K562 (cell line): ENCODE results near the gene DUS1L. TPM values are rescaled to one million over a fixed set of nuclear protein-coding genes. Genes with fewer than 3 reads are reported as not detected.

Experiments used
- ATAC-seq: fragments of 200-7000 bp; cut with Tn5 transposase; 3 replicates; pipeline ENCODE4 v1.9.1; 2020; ENCODE audit warnings: moderate library complexity
- BruUV-seq: library from RNA; stranded (reverse); fragments of 400-500 nt; replicated peaks from 2 replicates; lab custom pipeline; 2021; lab: Mats Ljungman, UMichigan
- CTCF ChIA-PET: fragments of 300-600 bp; formaldehyde crosslinking; extraction: SDS; loops from one replicate; lab custom pipeline; 2021; ENCODE audit warnings: low intra/inter-chr PET ratio; lab: Yijun Ruan, JAX
- POLR2A ChIA-PET: fragments of 300-600, 350-650 bp; sonication (Branson Sonifier 250); formaldehyde crosslinking; extraction: SDS; loops from one replicate; lab custom pipeline; 2021; ENCODE audit warnings: antibody characterized with exemption, inconsistent platforms; lab: Yijun Ruan, JAX
- DNase-seq, 4 experiments: peaks; one replicate each; pipeline versions ENCODE4 v3.0.0 to v3.0.0-alpha.2; 2011 to 2018; ENCODE audit warnings: low spot score in 3 of 4, mixed read lengths in 3 of 4; ENCODE audit errors: extremely low read depth in 1 of 4
- FAIRE-seq: peaks from 2 replicates; lab custom pipeline; 2011; peaks lifted over from hg19 to GRCh38; lab: Jason Lieb, UNC
- H2AFZ ChIP-seq: 2 replicates; pipeline ENCODE4 v1.6.0; 2011; ENCODE audit warnings: low read depth, low read length, control low read depth, inconsistent platforms
- H3K27ac ChIP-seq: fragments of 200-600 bp; 3 replicates; pipeline ENCODE4 v1.8.0; 2011; ENCODE audit warnings: low read depth, mild to moderate bottlenecking, control low read depth, inconsistent platforms, low read length, moderate library complexity, mixed read lengths; ENCODE audit errors: extremely low read depth
- H3K27me3 ChIP-seq, 2 experiments: fragments of 300-600 bp in 1 of 2; 2 replicates in 1 of 2; 3 replicates in 1 of 2; pipeline versions ENCODE4 v1.6.0 to v1.8.0; 2011; ENCODE audit warnings: inconsistent platforms in 2 of 2, low read length in 2 of 2, mild to moderate bottlenecking in 1 of 2, mixed read lengths in 1 of 2, moderate library complexity in 1 of 2; ENCODE audit not compliant: control insufficient read depth in 2 of 2, insufficient read depth in 2 of 2
- H3K36me3 ChIP-seq: fragments of 300-600 bp; 3 replicates; pipeline ENCODE4 v1.8.0; 2011; ENCODE audit warnings: mild to moderate bottlenecking, low read length, inconsistent platforms; ENCODE audit not compliant: control insufficient read depth, insufficient read depth
- H3K4me1 ChIP-seq, 2 experiments: fragments of 200-600 bp in 1 of 2; replicated peaks in 1 of 2; 2 replicates in 1 of 2; 3 replicates in 1 of 2; pipeline versions ENCODE4 v1.5.1 to v1.8.0; 2011; ENCODE audit warnings: inconsistent platforms in 2 of 2, low read length in 2 of 2, mild to moderate bottlenecking in 1 of 2, mixed read lengths in 1 of 2, moderate library complexity in 1 of 2; ENCODE audit not compliant: control insufficient read depth in 2 of 2, insufficient read depth in 2 of 2
- H3K4me2 ChIP-seq: 2 replicates; pipeline ENCODE4 v1.6.1; 2011; ENCODE audit warnings: low read length, control low read depth, inconsistent platforms, mixed read lengths; ENCODE audit not compliant: insufficient read depth
- H3K4me3 ChIP-seq: fragments of 200-600 bp; sonication (generic), shearing (Covaris generic); 2 replicates; pipeline ENCODE4 v1.5.1; 2016; ENCODE audit warnings: control low read depth, inconsistent platforms
- H3K79me2 ChIP-seq: fragments of 200-600 bp; 3 replicates; pipeline ENCODE4 v1.8.0; 2011; ENCODE audit warnings: low read length, inconsistent platforms; ENCODE audit not compliant: control insufficient read depth, insufficient read depth
- H3K9ac ChIP-seq, 2 experiments: 2 replicates each; pipeline versions ENCODE4 v1.6.0 to v1.6.1; 2011; ENCODE audit warnings: low read depth in 2 of 2, low read length in 2 of 2, control low read depth in 1 of 2, inconsistent platforms in 1 of 2, mild to moderate bottlenecking in 1 of 2, mixed read lengths in 1 of 2; ENCODE audit not compliant: insufficient read depth in 1 of 2
- H3K9me1 ChIP-seq: one replicate; pipeline ENCODE4 v1.6.0; 2011; ENCODE audit warnings: inconsistent platforms, mild to moderate bottlenecking, low read length, moderate library complexity; ENCODE audit not compliant: control insufficient read depth, insufficient read depth
- H3K9me3 ChIP-seq: replicated peaks from 2 replicates; pipeline ENCODE4 v1.5.1; 2011; ENCODE audit warnings: low read depth, low read length, inconsistent platforms; ENCODE audit not compliant: control insufficient read depth, insufficient read depth
- H4K20me1 ChIP-seq: replicated peaks from 2 replicates; pipeline ENCODE4 v1.6.1; 2011; ENCODE audit warnings: low read length, inconsistent platforms, mixed read lengths; ENCODE audit not compliant: control insufficient read depth, insufficient read depth
- ARID1B ChIP-seq: fragments of 450-650 bp; IDR thresholded peaks from 2 replicates; pipeline ENCODE4 v1.6.1; 2016; ENCODE audit warnings: antibody characterized with exemption, mild to moderate bottlenecking, inconsistent platforms
- E2F6 ChIP-seq, 2 experiments: IDR thresholded peaks; 2 replicates each; pipeline ENCODE4 v1.6.1; 2011; ENCODE audit warnings: borderline replicate concordance in 1 of 2, control low read depth in 1 of 2, low read depth in 1 of 2, low read length in 1 of 2, mild to moderate bottlenecking in 1 of 2, mixed read lengths in 1 of 2, moderate library complexity in 1 of 2; ENCODE audit not compliant: insufficient read depth in 1 of 2, insufficient read length in 1 of 2, poor library complexity in 1 of 2, severe bottlenecking in 1 of 2; ENCODE audit errors: extremely low read depth in 1 of 2
- GATAD2B ChIP-seq: fragments of 450-650 bp; IDR thresholded peaks from 2 replicates; pipeline ENCODE4 v1.6.1; 2017; ENCODE audit warnings: mild to moderate bottlenecking, borderline replicate concordance
- KDM5B ChIP-seq: fragments of 200-600 bp; sonication (generic); IDR thresholded peaks from 2 replicates; pipeline ENCODE4 v1.6.1; 2012; ENCODE audit warnings: low read depth, mild to moderate bottlenecking, moderate library complexity, low read length, control low read depth, inconsistent platforms; ENCODE audit not compliant: insufficient replicate concordance
- OTX1 ChIP-seq: fragments of 450-650 bp; formaldehyde crosslinking; IDR thresholded peaks from 2 replicates; pipeline ENCODE4 v1.4.0; 2022; ENCODE audit warnings: mild to moderate bottlenecking
- POLR2G ChIP-seq: fragments of 200-400 bp; formaldehyde crosslinking; IDR thresholded peaks from 2 replicates; pipeline ENCODE4 v1.6.1; 2017; ENCODE audit warnings: low read depth, mild to moderate bottlenecking, antibody characterized with exemption, low read length, moderate library complexity
- SAP30 ChIP-seq: fragments of 200-600 bp; sonication (generic); IDR thresholded peaks from 2 replicates; pipeline ENCODE4 v1.6.1; 2012; ENCODE audit warnings: borderline replicate concordance, low read depth, mild to moderate bottlenecking, moderate library complexity, low read length, control low read depth, inconsistent platforms; ENCODE audit not compliant: insufficient read depth, poor library complexity, severe bottlenecking
- TGIF2 ChIP-seq: sonication (generic); formaldehyde crosslinking; IDR thresholded peaks from 2 replicates; pipeline ENCODE4 v1.8.1; 2022; ENCODE audit warnings: mild to moderate bottlenecking, missing genetic modification reagents, moderate library complexity
- TRIM28 ChIP-seq: fragments of 450-650 bp; IDR thresholded peaks from 2 replicates; pipeline ENCODE4 v1.6.1; 2017
- ZBED1 ChIP-seq: IDR thresholded peaks from 2 replicates; pipeline ENCODE4 v1.6.1; 2014
- ZBTB17 ChIP-seq: fragments of 450-650 bp; formaldehyde crosslinking; IDR thresholded peaks from 2 replicates; pipeline ENCODE4 v1.4.0; 2020; ENCODE audit warnings: mild to moderate bottlenecking
- ZNF740 ChIP-seq, 3 experiments: fragments of 200-800 bp in 1 of 3; sonication (Bioruptor generic) in 1 of 3; sonication (generic) in 1 of 3; formaldehyde crosslinking in 1 of 3; IDR thresholded peaks; 2 replicates each; pipeline versions ENCODE4 v1.6.1 to v1.8.0; 2016 to 2022; ENCODE audit warnings: mild to moderate bottlenecking in 2 of 3, missing compliant biosample characterization in 2 of 3, missing genetic modification characterization in 2 of 3, missing genetic modification reagents in 1 of 3
- WGBS: fragments of 100-300 bp; shearing (Covaris generic); methylation state at CpG from one replicate; pipeline ENCODE4 v1.1.6; 2016; ENCODE audit warnings: low coverage, mixed read lengths; ENCODE audit not compliant: insufficient coverage; ENCODE audit errors: missing lambda C conversion rate; 5-methylcytosine and 5-hydroxymethylcytosine counted together
- in situ Hi-C: fragments of 300-500 bp; cut with MboI; formaldehyde crosslinking; loops from 4 replicates; pipeline ENCODE4 v1.15.0; 2018; ENCODE audit warnings: inconsistent platforms, mixed read lengths
- intact Hi-C: fragments of 100-400 bp; cut with micrococcal nuclease; formaldehyde crosslinking; loops from 2 replicates; pipeline ENCODE4 v1.14.2; 2022
- polyA plus RNA-seq, 8 experiments: library from polyadenylated mRNA; depleted of rRNA in 4 of 8; stranded (reverse) in 5 of 8; unstranded in 3 of 8; fragments of >200 nt; fragmentation: Nextera tagmentation in 2 of 8; fragmentation: Illumina TruSeq in 1 of 8; extraction: Ambion mirVana in 2 of 8; extraction: Trizol in 1 of 8; gene quantifications; 2 replicates each; pipeline versions ENCODE4 v1.2.1 to v1.2.3, GENCODE V29; 2011 to 2014; ENCODE audit warnings: inconsistent platforms in 1 of 8, missing spikeins in 1 of 8
- total RNA-seq, 7 experiments: library from RNA; depleted of rRNA in 6 of 7; stranded (reverse); fragments of >200 nt in 6 of 7; fragmentation: Illumina TruSeq in 2 of 7; extraction: Trizol in 2 of 7; gene quantifications; 2 replicates each; pipeline versions ENCODE4 v1.2.1 to v1.2.3, GENCODE V29; 2011 to 2021; ENCODE audit warnings: low replicate concordance in 1 of 7

DUS1L gene
- total and polyA plus RNA-seq, 9 of the 15 experiments (the other 6 are each of a cell fraction or from before 2014, with no cell fraction given), result 7.8 to 210 (median 83.9) TPM

GRCh38 chr17:82101301-82101715, 35.7 kb upstream of the DUS1L start:
- CTCF ChIA-PET, result no interaction called here

GRCh38 chr17:82100502-82101298, 35.1 kb upstream of the DUS1L start:
- peak overlapping the region; percentile 16; the same call in 1 of the 2 replicates for H3K4me2 ChIP-seq
- BruUV-seq, result no TSS peak
- no peak overlapping the region for H2AFZ ChIP-seq
- WGBS, result 93% methylated on average over 28 of the region's 35 CpGs
- H4K20me1 ChIP-seq, result peaks cover 17% of the 10 kb centered on the region
- H3K9me3 ChIP-seq, result no peaks in the 10 kb centered on the region
- in situ Hi-C loops (no loop called here), intact Hi-C loops (no loop called here)
- POLR2A ChIA-PET, result interaction anchor here (0.5 to 1.2 kb wide), 3 partner anchors 11 to 223 kb away, joined by 3 read pairs; partner anchors contain the start of gene DCXR
- FAIRE-seq (no peak), ATAC-seq (no peak), DNase-seq (no peak)
- no peaks in the 10 kb centered on the region for H3K27me3 ChIP-seq
- peaks cover 41% of the 10 kb centered on the region for H3K79me2 ChIP-seq
- no peak overlapping the region for H3K27ac ChIP-seq
- peaks cover 21% of the 10 kb centered on the region; the same call in 2 of the 3 replicates for H3K36me3 ChIP-seq
- CTCF ChIA-PET, result no interaction called here
- no peaks in the 10 kb centered on the region for H3K9me1 ChIP-seq
- no peak overlapping the region for H3K4me3 ChIP-seq
- peaks cover 44 to 96% of the 10 kb centered on the region in 2 experiments for H3K4me1 ChIP-seq
- H3K9ac ChIP-seq, result peak overlapping the region in 1 of 2 experiments; percentile 77; a peak in 2 of 4 replicates
- TF ChIP-seq TGIF2 (no peak), ZNF740 (CRISPR knock-in tag; IDR thresholded peaks at IDR 0.05) (peak; percentile 19; the same call in 1 of the 2 replicates), ZNF740 (tag; IDR thresholded peaks at IDR 0.05) (no peak), KDM5B (peak; percentile 18), OTX1 (CRISPR knock-in tag) (no peak), TRIM28 (no peak), ARID1B (no peak), E2F6 (IDR thresholded peaks at IDR 0.05; ENCODE audit: borderline replicate concordance in 1 of 2, extremely low read depth in 1 of 2, insufficient read depth in 1 of 2, insufficient read length in 1 of 2, low read depth in 1 of 2, low read length in 1 of 2, poor library complexity in 1 of 2, severe bottlenecking in 1 of 2) (no peak), SAP30 (no peak)

More at GRCh38 chr17:82101301-82101715, 35.7 kb upstream of the DUS1L start:
- intact Hi-C loops, result no loop called here
- no peak overlapping the region for H2AFZ ChIP-seq
- no peaks in the 10 kb centered on the region for H3K27me3 ChIP-seq
- TF ChIP-seq ZBED1, result no peak
- TF ChIP-seq POLR2G, result peak; percentile 15; the same call in 1 of the 2 replicates
- no peak for TF ChIP-seq GATAD2B
- TF ChIP-seq KDM5B, result peak; percentile 7
- no peak for TF ChIP-seq ZBTB17 (CRISPR knock-in tag)
- TF ChIP-seq, all 486 proteins: peak for 2
- Histone ChIP-seq H3K9ac (peak overlapping the region in 1 of 2 experiments; percentile 77; a peak in 2 of 4 replicates), H3K4me3 (no peak overlapping the region), H3K9me1 (no peaks in the 10 kb centered on the region), H3K27ac (no peak overlapping the region), H3K9me3 (no peaks in the 10 kb centered on the region), H4K20me1 (peaks cover 11% of the 10 kb centered on the region), H3K79me2 (peaks cover 35% of the 10 kb centered on the region), H3K36me3 (peaks cover 15% of the 10 kb centered on the region; the same call in 2 of the 3 replicates), H3K4me1 (peaks cover 38 to 96% of the 10 kb centered on the region in 2 experiments), H3K4me2 (no peak overlapping the region)
- in situ Hi-C loops, result no loop called here
- ATAC-seq, result no peak
- no peak for FAIRE-seq
- no peak for DNase-seq
- no TSS peak for BruUV-seq
- 85% methylated on average over 5 of the region's 10 CpGs for WGBS
- POLR2A ChIA-PET, result no interaction called here
